HEK293 (cell line): ENCODE data around the gene SEC14L6.

ENCODE experiments used
- CTCF ChIA-PET: fragments of 350-600 bp; formaldehyde crosslinking; extraction: SDS; loops from one replicate; lab custom pipeline; 2021; ENCODE audit warnings: antibody characterized with exemption; lab: Yijun Ruan, JAX
- POLR2A ChIA-PET: fragments of 300-600 bp; formaldehyde crosslinking; extraction: SDS; loops from one replicate; lab custom pipeline; 2020; ENCODE audit warnings: antibody characterized with exemption, inconsistent platforms; lab: Yijun Ruan, JAX
- H3K27ac ChIP-seq: fragments of 200-500 bp; sonication (Bioruptor generic); 2 replicates; pipeline ENCODE4 v1.5.1; 2014; ENCODE audit warnings: low read depth, low read length, control low read depth, inconsistent platforms; ENCODE audit errors: extremely low read depth
- H3K36me3 ChIP-seq, 2 experiments: fragments of 200-500 bp in 1 of 2; sonication (Bioruptor generic) in 1 of 2; 1 replicate in 1 of 2; 2 replicates in 1 of 2; pipeline ENCODE4 v1.5.1; 2014 to 2017; ENCODE audit warnings: inconsistent platforms in 2 of 2, low read length in 2 of 2; ENCODE audit not compliant: control insufficient read depth in 2 of 2, insufficient read depth in 1 of 2
- H3K4me1 ChIP-seq: fragments of 200-500 bp; sonication (Bioruptor generic); 2 replicates; pipeline ENCODE4 v1.5.1; 2014; ENCODE audit warnings: mild to moderate bottlenecking, low read length, inconsistent platforms; ENCODE audit not compliant: control insufficient read depth, insufficient read depth
- H3K4me3 ChIP-seq: 2 replicates; pipeline ENCODE4 v1.5.1; 2011; ENCODE audit warnings: low read depth, mild to moderate bottlenecking, control low read depth, low read length, moderate library complexity
- H3K9me3 ChIP-seq: fragments of 200-500 bp; sonication (Bioruptor generic); 2 replicates; pipeline ENCODE4 v1.5.1; 2014; ENCODE audit warnings: low read depth, low read length, inconsistent platforms; ENCODE audit not compliant: control insufficient read depth, insufficient read depth
- EGR2 ChIP-seq: fragments of 450-650 bp; formaldehyde crosslinking; IDR thresholded peaks from 2 replicates; pipeline ENCODE4 v1.5.1; 2016; ENCODE audit warnings: low read depth, missing biosample characterization, missing genetic modification characterization
- GFI1B ChIP-seq: fragments of 450-650 bp; formaldehyde crosslinking; IDR thresholded peaks from 2 replicates; pipeline ENCODE4 v1.5.1; 2016; ENCODE audit warnings: missing biosample characterization, missing genetic modification characterization
- GLIS2 ChIP-seq: fragments of 450-650 bp; formaldehyde crosslinking; IDR thresholded peaks from 2 replicates; pipeline ENCODE4 v1.5.1; 2016; ENCODE audit warnings: missing biosample characterization, missing genetic modification characterization
- HIC1 ChIP-seq: fragments of 450-650 bp; formaldehyde crosslinking; IDR thresholded peaks from 2 replicates; pipeline ENCODE4 v1.5.1; 2016; ENCODE audit warnings: missing biosample characterization, missing genetic modification characterization
- HOXC10 ChIP-seq: sonication (generic); formaldehyde crosslinking; IDR thresholded peaks from 2 replicates; pipeline ENCODE4 v1.8.1; 2023; ENCODE audit warnings: mild to moderate bottlenecking, missing genetic modification reagents
- YY1 ChIP-seq: fragments of 450-650 bp; formaldehyde crosslinking; IDR thresholded peaks from 2 replicates; pipeline ENCODE4 v1.5.1; 2018; ENCODE audit warnings: missing biosample characterization, missing genetic modification characterization
- ZBTB48 ChIP-seq: fragments of 450-650 bp; formaldehyde crosslinking; IDR thresholded peaks from 2 replicates; pipeline ENCODE4 v1.5.1; 2016; ENCODE audit warnings: missing biosample characterization, missing genetic modification characterization
- ZFHX2 ChIP-seq: fragments of 450-650 bp; formaldehyde crosslinking; conservative IDR thresholded peaks from 2 replicates; pipeline ENCODE4 v1.5.1; 2016; ENCODE audit warnings: missing biosample characterization, missing genetic modification characterization
- ZFP41 ChIP-seq: fragments of 450-650 bp; formaldehyde crosslinking; IDR thresholded peaks from 2 replicates; pipeline ENCODE4 v1.5.1; 2016; ENCODE audit warnings: missing biosample characterization, missing genetic modification characterization, borderline replicate concordance
- ZNF138 ChIP-seq: fragments of 450-650 bp; formaldehyde crosslinking; IDR thresholded peaks from 2 replicates; pipeline ENCODE4 v1.5.1; 2016; ENCODE audit warnings: missing biosample characterization, missing genetic modification characterization, borderline replicate concordance
- ZNF24 ChIP-seq: fragments of 450-650 bp; formaldehyde crosslinking; IDR thresholded peaks from 2 replicates; pipeline ENCODE4 v1.5.1; 2016; ENCODE audit warnings: missing biosample characterization, missing genetic modification characterization
- ZNF266 ChIP-seq: fragments of 450-650 bp; formaldehyde crosslinking; IDR thresholded peaks from 2 replicates; pipeline ENCODE4 v1.5.1; 2016; ENCODE audit warnings: missing biosample characterization, missing genetic modification characterization, low read depth
- ZNF544 ChIP-seq: fragments of 450-650 bp; formaldehyde crosslinking; IDR thresholded peaks from 2 replicates; pipeline ENCODE4 v1.5.0; 2017; ENCODE audit warnings: missing biosample characterization, missing genetic modification characterization
- ZSCAN4 ChIP-seq: fragments of 450-650 bp; formaldehyde crosslinking; IDR thresholded peaks from 2 replicates; pipeline ENCODE4 v1.5.1; 2017; ENCODE audit warnings: missing biosample characterization, missing genetic modification characterization
- TF ChIP-seq, protein P1 (sequence below): fragments of 450-650 bp; formaldehyde crosslinking; optimal IDR thresholded peaks from 2 replicates; pipeline ENCODE3; 2016; ENCODE audit warnings: missing biosample characterization, mild to moderate bottlenecking, missing genetic modification characterization
- TF ChIP-seq, protein P2 (sequence below): fragments of 450-650 bp; formaldehyde crosslinking; IDR thresholded peaks from 2 replicates; pipeline ENCODE4 v1.5.1; 2016; ENCODE audit warnings: missing biosample characterization, missing genetic modification characterization, borderline replicate concordance

The SEC14L6 gene

DNA sequence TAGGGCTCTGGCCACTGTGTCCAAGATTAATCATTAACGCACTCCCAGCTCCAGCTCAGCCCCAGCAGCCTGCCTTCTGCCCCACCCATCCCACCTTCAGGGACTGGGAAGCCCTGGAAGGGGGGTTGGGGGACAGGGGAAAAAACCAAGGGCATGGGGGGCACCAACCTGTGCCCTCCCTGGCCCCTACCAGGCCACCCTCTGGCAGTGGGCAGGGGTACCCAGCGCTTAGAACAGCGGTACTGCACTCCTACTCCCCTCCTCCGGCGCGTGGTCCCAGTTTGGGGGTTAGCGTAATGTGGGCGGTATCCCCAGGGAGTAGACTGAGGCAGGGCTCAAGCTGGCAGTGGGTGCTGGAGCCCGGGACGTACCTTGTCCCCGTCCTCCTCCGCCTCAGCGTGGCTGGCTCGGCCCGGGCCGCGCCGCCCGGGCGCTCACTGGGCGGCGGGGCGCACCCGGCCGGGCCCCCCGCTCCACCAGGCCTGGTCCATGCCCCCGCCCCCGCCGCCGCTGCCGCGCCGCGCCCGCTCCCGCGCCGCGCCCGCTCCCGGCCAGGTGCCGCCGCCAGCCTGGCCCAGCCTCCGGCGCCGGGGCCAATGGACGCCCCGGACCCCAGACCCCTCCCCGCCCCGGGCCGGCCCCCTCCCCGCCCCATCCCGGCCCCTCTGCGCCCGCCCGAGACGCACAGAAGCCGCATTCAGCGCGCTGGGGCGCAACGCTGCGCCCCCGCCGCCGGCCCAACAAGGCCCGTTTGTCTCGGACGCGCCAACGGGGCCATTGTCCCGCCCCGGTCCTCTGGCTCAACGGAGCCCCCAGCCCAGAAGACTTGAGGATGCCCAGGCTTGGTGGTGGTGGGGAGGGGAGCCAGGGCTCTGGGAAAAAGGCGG is 27.8 kb upstream of the SEC14L6 start, which contains the start of gene GAL3ST1:
Gene GAL3ST1, minus strand, starts transcription at position 571 of the 887 bp plus-strand sequence. CDS start 17,273 bp downstream, outside the sequence.
- no peaks in the 10 kb centered on the region; the same call in 1 of the 2 replicates for H3K4me1 ChIP-seq
- POLR2A ChIA-PET, result interaction anchor here (1.0 to 1.7 kb wide), 3 partner anchors 11 to 17 kb away, joined by 3 to 4 read pairs (median 3); partner anchors contain the start of gene PES1
- TF ChIP-seq, protein P1, sequence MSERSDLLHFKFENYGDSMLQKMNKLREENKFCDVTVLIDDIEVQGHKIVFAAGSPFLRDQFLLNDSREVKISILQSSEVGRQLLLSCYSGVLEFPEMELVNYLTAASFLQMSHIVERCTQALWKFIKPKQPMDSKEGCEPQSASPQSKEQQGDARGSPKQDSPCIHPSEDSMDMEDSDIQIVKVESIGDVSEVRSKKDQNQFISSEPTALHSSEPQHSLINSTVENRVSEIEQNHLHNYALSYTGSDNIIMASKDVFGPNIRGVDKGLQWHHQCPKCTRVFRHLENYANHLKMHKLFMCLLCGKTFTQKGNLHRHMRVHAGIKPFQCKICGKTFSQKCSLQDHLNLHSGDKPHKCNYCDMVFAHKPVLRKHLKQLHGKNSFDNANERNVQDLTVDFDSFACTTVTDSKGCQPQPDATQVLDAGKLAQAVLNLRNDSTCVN (tag by site-specific recombination), result peak; percentile 12
- TF ChIP-seq ZSCAN4, result no peak
- TF ChIP-seq ZBTB48 (tag by site-specific recombination), result no peak
- no peak for TF ChIP-seq ZNF24 (tag by site-specific recombination)
- TF ChIP-seq, protein P2, sequence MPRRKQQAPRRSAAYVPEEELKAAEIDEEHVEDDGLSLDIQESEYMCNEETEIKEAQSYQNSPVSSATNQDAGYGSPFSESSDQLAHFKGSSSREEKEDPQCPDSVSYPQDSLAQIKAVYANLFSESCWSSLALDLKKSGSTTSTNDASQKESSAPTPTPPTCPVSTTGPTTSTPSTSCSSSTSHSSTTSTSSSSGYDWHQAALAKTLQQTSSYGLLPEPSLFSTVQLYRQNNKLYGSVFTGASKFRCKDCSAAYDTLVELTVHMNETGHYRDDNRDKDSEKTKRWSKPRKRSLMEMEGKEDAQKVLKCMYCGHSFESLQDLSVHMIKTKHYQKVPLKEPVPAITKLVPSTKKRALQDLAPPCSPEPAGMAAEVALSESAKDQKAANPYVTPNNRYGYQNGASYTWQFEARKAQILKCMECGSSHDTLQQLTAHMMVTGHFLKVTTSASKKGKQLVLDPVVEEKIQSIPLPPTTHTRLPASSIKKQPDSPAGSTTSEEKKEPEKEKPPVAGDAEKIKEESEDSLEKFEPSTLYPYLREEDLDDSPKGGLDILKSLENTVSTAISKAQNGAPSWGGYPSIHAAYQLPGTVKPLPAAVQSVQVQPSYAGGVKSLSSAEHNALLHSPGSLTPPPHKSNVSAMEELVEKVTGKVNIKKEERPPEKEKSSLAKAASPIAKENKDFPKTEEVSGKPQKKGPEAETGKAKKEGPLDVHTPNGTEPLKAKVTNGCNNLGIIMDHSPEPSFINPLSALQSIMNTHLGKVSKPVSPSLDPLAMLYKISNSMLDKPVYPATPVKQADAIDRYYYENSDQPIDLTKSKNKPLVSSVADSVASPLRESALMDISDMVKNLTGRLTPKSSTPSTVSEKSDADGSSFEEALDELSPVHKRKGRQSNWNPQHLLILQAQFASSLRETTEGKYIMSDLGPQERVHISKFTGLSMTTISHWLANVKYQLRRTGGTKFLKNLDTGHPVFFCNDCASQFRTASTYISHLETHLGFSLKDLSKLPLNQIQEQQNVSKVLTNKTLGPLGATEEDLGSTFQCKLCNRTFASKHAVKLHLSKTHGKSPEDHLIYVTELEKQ (tag by site-specific recombination), result no peak
- 0 out of 2 replicates have a peak, but pooled peaks have one; percentile 22 for TF ChIP-seq HIC1 (tag by site-specific recombination)
- peak; percentile 68 for TF ChIP-seq ZFHX2 (tag by site-specific recombination)
- TF ChIP-seq GLIS2 (tag by site-specific recombination), result peak; percentile 28
- peak; percentile 34; the same call in 1 of the 2 replicates for TF ChIP-seq EGR2
- no peak for TF ChIP-seq ZNF544 (tag by site-specific recombination)
- TF ChIP-seq, all 188 proteins: peak for 5
- no peaks in the 10 kb centered on the region for H3K9me3 ChIP-seq
- H3K36me3 ChIP-seq, result peaks cover 10 to 45% of the 10 kb centered on the region in 2 experiments
- H3K27ac ChIP-seq, result no peak within 1 kb of the TSS
- H3K4me3 ChIP-seq, result peak within 1 kb of the TSS; percentile 33
- CTCF ChIA-PET, result no interaction called here

GRCh38 chr22:30573594-30574094 is 27.1 kb upstream of the SEC14L6 start:
- H3K4me1 ChIP-seq, result no peaks in the 10 kb centered on the region; the same call in 1 of the 2 replicates
- no peak overlapping the region for H3K4me3 ChIP-seq
- TF ChIP-seq ZNF138, result no peak
- no peak for TF ChIP-seq ZFP41
- no peak for TF ChIP-seq ZNF266 (tag by site-specific recombination)
- no peak for TF ChIP-seq GFI1B (tag by site-specific recombination)
- TF ChIP-seq YY1 (tag by site-specific recombination), result no peak
- no peak for TF ChIP-seq HOXC10
- H3K36me3 ChIP-seq, result peaks cover 10 to 38% of the 10 kb centered on the region in 2 experiments
- no peak overlapping the region for H3K27ac ChIP-seq
- CTCF ChIA-PET, result interaction anchor here (1.0 kb wide), 1 partner anchor 14 kb away, joined by 3 read pairs; no protein-coding TSS in a partner anchor
- POLR2A ChIA-PET, result interaction anchor here (1.0 to 1.7 kb wide), 2 partner anchors 12 to 18 kb away, joined by 3 to 4 read pairs; partner anchors contain the start of gene PES1
- H3K9me3 ChIP-seq, result no peaks in the 10 kb centered on the region
